Effector CD4-positive, alpha-beta T cell (primary cell): ENCODE measurements around the gene TFR2.

ENCODE experiments used
- DNase-seq: peaks from one replicate; pipeline ENCODE4 v3.0.0-alpha.2; 2020

TFR2 gene

DNA sequence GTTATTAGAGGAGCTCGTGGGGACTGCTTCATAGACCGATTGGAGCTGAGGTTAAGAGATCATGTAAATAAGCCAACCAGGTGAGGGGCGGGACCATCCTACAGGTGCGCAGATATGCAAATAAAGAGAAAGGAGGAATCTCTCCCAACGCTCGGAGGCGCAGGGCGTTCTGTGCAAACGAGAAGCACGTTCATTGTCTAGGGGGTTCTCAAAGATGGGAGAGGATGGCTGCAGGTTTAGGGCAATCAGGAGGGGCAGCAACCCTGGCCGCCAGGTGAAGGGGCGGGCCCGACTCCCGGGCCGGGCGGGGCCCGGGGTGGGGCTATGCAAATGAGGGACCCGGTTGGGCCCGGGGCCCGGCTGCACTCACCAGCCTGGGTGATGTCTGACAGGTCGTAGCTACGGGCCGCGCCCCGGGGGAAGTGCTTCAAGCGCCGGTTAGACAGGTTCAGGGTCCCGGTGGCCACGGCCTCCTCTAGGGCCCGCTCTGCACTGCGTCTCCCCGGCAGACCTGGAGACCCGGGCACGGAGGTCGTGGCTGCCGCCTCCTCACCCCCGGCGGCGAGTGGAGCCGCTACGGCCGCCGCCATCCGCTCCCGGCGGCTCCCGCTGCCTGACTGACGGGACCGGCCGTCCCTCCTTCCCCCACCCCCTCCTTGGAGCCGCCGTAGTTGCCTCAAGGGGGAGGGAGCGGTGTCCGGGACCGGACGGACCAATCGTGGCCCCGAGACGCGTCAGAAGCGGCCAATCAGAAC is 55.7 kb downstream of the TFR2 start, which contains the start of gene LRCH4:
TSS of gene LRCH4 (minus strand) at position 619 of the 755 bp plus-strand sequence. CDS start at position 590, 29 bp downstream.
- DNase-seq, result peak; percentile 61

DNA sequence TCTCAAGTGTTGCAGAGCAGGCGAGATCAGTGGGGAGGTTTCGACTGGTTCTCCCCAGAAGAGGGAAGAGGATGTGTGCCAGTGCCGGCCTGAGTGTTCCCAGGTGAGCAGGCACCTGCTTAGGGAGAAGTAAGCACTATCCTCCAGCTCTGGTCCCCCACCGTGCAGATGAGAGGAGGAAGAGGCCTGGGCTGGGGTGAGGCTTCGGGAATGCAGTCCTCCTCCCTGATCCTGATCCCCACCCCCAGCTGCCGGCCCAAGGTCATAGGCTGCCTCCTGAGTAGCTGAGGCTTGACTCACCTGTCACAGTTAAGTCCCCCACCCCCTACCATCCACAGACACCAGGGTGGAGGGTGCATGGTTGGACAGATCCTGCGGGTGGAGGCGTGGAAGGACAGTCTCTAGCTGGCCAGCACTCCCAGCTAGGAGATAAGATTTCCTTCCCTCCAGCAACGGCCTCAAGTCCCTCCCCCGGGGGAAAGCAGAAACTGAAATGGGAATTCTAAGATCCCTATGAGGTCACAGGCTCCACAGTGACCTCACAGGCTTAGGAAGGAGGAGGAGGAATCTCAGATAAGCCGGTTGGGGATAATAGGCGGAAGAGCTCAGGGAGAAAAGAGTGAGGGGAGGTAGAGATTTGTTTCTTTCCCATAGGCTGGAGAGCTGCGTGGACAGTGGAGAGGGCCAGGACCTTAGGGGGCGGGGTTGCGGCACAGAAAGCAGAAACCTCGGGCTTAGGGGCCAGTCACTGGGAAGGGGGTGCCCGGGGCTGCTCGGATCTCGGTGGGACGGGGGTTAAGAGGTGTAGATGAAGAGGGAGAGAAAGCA is 56.5 kb downstream of the TFR2 start:
- no peak for DNase-seq

DNA sequence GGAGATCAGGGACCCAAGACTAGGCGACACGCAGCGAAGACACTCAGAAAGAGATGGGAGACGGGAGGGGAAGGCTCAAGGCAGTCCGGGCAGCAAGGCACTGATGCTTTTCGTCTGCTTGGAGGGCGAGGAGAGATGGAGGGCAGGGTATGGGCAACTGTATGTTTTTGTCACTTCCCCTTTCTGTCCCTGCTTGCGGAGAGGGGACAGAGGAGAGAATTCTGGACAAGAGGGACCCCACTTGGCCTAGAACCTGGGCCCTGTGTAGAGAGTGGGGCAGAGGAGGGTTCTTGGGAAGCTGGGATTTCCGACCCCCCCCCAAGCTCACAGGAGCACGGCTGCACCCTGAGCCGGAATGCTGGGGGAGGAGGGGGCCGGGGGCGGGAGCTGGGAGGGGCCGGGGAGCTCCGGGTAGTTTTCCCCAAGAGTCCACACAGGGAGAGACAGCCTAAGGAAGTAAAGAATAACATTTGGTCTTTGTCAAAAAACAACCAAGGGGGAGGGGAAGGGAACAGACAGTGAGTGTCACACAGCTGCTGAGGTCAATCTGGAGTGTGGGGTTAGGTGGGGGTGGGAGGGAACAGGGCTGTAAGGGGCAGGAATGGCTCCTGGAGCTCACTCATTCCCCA is 57.2 kb downstream of the TFR2 start:
- no peak for DNase-seq

DNA sequence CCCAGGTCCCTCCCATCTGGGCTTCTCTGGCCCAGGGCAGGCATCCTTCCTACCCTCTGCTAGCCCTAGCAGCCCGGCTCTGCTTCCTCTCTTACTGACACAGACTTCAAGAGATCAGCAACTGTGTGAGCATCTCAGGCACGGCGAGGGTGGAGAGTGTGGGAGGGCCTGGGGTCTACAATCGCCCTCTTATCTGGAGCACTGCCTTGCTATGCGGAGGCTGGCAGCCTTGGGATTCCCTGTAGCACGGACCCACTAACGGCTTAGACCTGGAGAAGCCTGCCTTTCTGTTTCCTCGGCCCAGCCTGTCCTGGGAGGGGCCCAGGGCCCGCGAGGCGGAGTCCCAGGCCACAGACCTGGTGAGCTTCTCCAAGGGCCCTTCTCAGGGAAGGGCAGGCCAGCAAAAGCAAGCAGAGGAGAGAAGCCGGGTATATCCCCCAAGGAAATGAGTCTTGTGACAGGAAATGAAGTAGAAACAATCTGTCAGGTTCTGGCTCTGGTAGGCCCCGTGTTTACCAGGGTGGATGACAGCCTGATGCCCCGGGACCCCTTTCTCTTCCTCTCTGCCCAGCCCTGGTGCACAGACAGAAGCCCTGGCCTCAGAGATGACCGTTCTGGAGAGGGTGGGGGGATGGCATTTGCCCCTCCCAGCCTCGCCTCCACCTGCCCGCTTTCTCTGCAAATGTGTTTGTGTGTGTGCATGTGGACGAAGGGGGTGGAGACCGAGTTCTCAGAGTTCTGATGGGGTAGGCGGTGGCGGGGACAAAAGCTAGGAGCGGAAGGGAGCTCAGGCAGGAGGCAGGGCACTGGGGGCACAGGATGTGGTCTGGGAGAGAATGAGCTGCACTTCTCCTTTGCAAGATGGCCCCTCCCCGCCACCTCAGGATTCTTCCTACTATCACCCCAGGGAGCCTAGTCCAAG is 58.0 kb downstream of the TFR2 start:
- peak; percentile 38 for DNase-seq

DNA sequence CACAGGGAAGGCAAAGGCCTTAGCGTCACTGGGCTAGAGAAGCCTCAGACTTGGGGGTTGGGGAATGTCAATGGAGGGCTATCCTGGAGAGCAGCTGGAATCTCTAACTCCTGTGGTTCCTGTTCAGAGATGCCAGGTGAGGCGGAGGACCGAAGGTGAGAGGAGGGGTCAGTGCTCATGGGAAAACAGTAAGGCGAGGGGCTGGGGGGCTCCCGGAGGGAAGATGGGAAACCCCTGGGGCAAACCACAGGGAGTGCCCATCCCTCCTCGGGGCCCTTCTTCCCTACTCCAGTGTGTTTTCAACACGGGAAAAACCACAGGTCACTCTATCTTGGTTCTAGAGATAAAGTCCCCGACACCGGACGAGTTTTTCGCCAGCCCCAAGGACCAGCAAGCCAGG is 58.7 kb downstream of the TFR2 start:
- DNase-seq, result no peak

DNA sequence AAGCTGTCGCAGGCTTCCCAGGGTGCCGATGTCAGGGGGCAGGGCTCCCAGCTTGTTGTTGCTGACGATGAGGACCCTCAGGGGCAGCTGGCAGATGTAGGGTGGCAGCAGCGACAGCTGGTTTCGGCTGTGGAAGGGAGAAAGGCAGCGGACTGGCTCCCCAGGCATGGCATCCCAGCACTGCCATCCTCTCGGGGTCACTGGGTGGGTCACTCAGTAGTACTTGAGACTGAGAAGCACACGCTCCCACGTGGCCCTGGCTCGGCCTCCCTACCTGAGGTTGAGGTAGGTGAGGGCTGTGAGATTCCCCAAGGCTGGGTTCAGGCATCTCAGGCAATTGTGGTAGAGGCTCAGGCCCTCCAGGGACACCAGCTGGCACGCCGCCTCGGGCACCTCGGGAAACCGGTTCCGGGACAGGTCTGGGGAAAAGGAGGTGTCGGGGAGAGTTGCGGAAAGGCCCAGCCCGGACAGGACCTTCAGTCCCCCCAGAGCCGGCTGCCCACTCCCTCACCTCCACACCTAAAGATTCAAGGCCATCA is 59.2 kb downstream of the TFR2 start:
- DNase-seq, result no peak

DNA sequence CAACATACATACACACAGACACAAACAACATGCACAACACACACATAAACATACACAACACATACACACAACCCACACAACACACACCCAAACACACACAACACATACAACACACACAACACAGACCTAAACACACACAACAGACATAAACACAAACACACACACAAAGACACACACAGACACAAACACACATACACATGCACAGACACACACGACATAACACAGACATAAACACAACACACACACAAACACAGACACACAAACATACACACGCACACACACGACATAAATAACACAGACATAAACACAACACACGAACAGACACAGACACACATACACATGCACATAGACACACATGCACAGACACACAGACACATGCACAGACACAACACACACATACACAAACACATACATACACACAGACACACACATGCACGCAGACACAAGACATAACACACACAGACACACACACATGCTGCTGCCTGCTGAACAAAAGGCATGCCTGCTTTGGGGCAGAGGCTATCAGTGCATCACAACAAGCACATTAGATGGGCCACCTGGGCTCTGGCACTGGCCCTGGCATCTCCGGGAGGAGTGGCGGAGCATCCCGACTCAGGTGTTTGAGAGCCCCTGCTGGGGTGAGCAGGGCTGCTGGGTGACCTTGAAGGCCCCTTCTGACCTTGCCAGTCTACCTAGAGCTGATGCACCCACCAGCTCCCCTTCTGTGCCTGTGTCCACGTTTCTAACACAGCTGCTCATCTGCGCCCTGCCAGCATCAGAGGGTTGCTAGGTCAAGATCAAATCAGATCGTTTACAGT is 60.7 kb downstream of the TFR2 start:
- DNase-seq, result no peak

DNA sequence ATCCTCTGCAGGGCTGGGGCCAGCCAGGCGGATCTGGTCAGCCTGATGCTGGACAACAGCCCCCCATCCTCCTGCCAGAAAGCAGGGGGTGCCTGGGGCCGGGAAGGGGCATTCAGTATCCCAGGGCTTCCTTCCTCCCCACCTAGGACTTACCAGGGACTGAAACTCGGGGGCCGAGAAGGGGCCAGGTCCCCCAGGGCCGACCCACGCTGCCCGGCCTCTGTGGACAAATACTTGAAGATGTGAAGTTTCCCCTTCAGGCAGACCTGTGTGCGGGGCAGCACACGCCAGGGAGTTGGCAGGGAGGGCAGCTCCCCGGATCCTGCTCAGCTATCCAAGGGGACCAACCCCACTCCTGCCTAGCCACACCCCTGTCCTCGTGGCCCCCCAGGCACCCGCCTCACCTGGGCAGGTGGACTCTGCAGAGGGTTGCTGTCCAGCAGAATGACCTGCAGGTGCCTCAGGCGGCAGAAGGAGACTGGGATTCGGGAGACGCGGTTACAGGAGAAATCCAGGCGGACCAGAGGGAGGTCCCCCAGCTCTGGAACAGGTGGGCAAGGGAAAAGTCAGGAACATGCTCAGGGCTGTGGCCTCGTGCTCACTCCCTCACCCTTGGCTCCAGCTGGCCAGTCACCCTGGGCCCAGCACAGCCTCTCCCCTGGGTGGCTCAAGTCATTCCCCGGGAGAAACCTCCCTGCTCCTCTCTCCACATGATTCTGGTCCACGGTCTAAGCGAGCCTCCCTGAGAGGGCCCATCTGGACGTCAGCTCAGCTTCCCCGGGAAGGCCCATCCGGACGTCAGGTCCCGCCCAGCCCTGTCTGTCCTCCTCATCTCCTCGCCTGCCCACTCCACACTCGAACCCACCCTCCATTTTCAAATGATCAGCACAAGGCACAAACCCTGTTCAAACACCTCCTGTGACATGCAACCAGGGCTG is 62.8 kb downstream of the TFR2 start:
- DNase-seq, result no peak

DNA sequence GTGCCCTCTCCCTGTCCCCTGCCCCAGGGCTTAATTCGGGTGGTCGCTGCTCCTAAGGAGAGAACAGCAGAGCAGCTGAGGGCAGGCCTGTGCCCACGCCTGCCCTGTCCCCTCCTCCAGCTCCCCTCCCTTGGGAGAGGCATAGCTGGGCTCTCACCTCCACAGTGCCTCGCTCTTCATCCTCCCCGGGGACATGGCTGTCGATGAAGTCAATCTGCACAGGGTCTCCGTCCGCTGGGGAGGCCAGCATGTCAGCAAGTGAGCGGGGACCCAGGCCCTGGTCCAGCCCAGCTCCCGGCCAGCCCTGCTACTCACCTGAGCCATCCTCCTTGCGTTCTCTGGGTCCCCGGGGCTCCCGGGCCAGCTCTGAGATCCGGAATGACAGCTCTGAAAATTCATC is 63.8 kb downstream of the TFR2 start:
- DNase-seq, result no peak

DNA sequence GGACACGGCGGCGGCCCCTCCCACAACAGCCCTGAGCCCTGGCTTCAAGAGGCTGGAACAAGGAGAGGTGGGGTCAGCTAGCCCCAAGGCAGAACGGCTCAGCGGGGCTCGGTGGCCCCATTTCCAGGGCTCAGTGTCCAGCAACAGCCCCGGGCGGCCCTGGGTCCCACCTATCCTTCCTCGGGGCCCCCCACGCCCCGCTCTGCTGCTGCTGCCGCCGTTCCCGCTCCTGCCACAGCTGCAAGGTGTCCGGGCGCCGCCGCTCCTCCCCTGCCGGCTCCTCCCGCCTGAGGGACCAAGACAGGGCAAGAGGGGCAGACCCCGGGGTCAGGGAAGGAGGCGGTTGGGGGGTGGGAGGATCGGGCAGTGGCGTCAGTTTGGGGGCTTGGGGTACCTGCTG is 64.2 kb downstream of the TFR2 start:
- no peak for DNase-seq

DNA sequence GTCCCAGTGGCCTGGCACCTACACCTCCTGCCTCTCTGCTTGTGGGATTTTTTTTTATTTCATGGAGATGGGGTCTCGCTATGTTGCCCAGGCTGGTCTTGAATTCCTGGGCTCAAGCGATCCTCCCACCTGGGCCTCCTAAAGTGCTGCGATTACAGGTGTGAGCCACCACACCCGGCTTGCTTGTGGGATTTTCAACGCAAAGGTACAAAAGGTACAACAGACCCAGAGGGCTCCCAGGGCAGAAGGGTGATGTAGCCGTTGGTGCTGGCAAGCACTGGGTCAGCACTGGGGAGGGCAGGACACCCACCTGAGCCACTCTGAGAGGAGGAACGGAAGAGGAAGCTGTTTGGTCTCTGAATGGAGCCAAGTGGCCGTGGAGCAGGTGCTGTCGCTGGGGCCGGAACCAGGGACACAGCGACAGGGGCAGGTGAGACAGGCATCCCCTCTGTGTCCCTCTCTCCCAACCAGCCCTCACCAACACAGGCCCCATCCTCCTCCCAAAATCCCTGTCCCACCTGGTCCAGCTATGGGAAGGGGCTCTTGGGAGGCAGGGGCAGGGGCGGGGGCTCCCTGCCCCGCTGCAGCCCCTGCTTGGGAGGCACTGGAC is 64.9 kb downstream of the TFR2 start:
- no peak for DNase-seq

DNA sequence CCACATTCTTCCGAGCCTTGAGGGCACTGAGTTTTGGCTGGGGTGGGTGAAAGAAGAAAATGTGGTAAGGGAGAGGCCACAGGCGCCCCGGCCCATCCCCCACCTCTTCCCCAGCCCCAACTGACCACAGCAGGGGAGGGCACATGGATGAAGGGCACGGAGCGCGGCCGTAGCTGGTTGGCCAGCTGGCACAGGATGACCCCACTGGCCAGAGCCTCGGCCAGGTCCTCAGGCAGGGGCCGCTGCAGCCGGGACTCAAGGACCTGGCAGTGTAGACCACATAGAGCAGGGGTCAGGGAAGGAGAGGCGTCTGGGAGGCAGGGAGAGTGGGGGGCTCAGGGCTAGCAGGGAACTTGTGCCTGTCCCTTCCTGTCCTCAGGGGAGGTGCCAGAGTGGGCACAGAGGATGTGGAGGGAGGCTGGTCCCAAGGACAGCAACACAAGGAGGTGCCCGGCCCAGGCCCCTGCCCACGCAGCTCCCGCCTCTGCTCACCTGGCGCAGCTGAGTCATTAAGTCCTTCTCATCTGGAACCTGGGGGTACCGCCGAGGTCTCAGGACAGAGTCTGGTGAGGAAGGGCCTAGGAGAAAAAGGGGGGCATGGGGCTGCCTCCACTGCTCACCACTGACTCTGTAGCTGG is 65.5 kb downstream of the TFR2 start:
- DNase-seq, result no peak

DNA sequence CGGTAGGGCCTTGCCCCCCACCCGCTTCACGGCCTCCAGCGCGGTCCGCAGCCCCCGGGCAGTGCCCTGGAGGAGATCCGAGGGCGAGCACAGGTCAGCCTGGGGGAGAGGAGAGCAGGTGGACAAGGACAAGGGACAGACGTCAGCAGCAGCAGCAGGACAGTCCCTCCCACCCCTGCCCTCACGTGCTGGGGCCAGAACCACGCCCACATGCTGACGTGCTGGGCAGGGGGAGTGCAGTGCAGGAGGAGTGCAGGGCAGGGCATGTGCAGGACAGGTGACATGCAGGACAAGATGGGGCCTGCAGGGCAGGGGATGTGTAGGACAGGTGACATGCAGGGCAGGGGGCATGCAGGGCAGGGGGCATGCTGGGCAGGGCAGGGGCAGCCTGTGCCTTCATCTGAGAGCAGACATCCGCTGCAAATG is 66.1 kb downstream of the TFR2 start:
- DNase-seq, result no peak

DNA sequence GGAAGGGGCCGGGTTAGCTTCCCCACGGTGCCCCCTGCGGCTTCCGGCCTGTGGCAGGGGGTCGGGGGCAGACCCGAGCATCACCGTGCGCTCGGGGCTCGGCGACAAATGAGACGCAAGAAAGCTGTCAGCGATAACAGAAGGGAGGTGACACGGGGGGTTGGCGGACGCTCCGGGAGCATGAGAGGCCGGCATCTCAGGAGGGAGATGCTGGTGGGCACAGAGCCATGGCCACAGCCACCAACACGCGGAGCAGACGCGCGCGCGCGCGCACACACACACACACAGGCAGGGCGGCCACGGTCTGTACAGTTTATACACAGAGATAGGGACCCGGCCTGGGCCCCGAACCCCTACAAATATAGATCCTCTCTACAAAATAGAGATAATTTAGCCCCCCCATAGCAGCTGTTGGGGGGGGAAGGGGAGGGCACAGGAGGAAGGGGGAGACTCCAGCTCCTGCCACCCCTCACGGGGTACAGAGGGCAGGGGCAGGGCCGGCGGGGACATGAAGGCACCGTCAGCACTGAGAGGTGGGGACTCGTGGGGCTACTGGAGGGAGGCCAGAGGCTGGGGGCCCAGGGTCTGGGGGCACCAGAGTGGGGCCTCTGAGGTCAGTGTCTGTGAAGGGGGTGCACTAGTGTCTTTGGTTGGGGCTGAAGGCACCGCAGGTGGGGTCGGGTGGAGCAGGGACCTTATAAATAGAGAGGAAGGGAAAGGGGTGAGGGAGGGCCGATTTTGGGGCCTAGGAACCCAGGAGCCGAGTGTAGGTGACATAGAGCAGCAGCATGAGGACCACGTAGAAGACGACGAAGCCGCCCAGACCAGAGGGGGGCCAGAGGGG is 66.8 kb downstream of the TFR2 start:
- DNase-seq, result no peak

DNA sequence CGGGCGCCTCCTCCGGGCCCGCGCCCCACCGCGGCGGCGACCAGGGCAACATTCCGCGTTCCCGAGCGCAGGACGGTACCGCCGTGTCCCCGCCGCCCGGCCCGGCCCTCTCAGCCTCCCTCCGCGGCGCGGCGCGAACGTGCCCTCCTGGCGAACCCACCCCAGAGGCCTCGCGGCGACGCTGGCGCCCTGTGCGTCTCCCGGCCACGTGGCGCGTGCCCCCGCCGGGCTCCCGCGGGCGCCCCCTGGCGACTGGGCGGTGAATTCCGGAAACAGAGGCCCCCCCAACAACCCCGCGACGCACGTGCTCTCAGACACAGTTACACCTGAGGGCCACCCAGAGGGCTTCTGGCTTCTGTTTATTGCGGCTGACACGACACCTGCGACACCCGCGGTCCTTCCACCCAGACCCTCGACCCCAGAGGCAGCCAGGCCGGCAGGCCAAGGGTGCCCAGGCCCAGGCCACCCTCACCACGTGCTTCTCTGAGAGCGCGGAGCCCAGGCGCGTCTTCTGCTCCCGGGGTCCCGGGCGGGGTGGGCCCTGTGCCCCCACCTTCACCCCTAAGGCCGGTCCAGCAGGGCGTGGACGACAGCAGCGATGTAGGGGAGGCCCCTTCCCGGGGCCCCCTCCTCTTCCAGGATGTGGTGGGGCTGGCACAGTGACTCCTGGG is 67.5 kb downstream of the TFR2 start, which contains the start of gene SAP25:
TSS of gene SAP25 (minus strand) at position 210 of the 671 bp plus-strand sequence. CDS start at position 52, 158 bp downstream.
- no peak for DNase-seq

DNA sequence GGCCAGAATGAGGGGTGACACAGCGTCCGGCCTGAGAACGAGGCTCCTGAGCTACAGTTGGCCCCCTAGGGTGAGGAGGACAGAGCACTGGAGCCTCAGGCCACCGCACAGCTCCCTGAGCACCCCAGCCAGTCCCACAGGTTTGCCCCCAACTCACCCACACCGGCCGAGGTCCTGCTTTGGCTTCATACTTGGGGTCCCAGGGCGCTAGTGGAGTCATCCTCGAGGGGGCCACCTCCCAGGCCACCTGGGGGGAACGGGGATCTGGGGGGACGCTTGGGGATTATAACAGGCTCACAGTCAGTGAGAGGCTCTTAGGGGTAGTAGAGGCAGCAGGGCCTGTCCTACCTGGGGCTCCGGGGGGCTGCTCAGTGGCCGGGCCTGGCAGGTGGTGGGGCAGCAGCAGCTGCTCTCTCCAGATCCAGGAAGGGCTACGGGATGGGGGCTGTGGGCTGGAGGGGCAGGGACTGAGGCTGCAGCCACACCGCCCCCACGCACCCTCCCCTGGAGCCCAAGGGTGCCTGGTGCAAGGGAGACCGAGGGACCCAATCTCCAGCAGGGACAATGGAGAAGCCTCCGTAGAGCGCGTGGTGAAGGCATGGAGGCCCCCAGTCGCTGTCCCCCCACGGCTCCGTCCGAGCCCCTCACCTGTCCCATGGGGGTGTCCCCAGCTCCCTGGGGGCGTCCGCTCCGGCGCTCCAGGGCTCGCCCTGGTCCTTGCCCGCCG is 68.2 kb downstream of the TFR2 start:
- no peak for DNase-seq
